KMS-11 (cell line): ENCODE measurements around the gene OR10T2.

Experiments
- H2AFZ ChIP-seq: fragments of 200-600 bp; sonication (generic); 2 replicates; pipeline ENCODE4 v1.6.1; 2016; ENCODE audit warnings: antibody characterized with exemption, mixed run types, low read depth
- H3K27ac ChIP-seq: fragments of 200-600 bp; sonication (generic); 2 replicates; pipeline ENCODE4 v1.6.1; 2016; ENCODE audit warnings: mild to moderate bottlenecking, mixed run types
- H3K27me3 ChIP-seq: fragments of 200-600 bp; sonication (generic); 2 replicates; pipeline ENCODE4 v1.6.1; 2017; ENCODE audit warnings: mild to moderate bottlenecking, low read depth, mixed run types, moderate library complexity; ENCODE audit not compliant: insufficient read depth
- H3K36me3 ChIP-seq: fragments of 200-600 bp; sonication (generic); 2 replicates; pipeline ENCODE4 v1.6.1; 2017; ENCODE audit warnings: mild to moderate bottlenecking, mixed run types; ENCODE audit not compliant: insufficient read depth
- H3K4me1 ChIP-seq: fragments of 200-600 bp; sonication (generic); 2 replicates; pipeline ENCODE4 v1.6.1; 2016; ENCODE audit warnings: mild to moderate bottlenecking, low read depth, mixed run types; ENCODE audit not compliant: poor library complexity, severe bottlenecking
- H3K4me2 ChIP-seq: fragments of 200-600 bp; sonication (generic); 2 replicates; pipeline ENCODE4 v1.7.0; 2016; ENCODE audit warnings: mild to moderate bottlenecking, mixed run types
- H3K4me3 ChIP-seq: fragments of 200-600 bp; sonication (generic); IDR thresholded peaks from 2 replicates; pipeline ENCODE4 v1.6.1; 2017; ENCODE audit warnings: low read depth, low read length, mixed read lengths; ENCODE audit not compliant: insufficient read depth
- H3K79me2 ChIP-seq: fragments of 200-600 bp; sonication (generic); 2 replicates; pipeline ENCODE4 v1.6.1; 2016; ENCODE audit warnings: low read depth, mixed run types; ENCODE audit not compliant: insufficient read depth
- H3K9ac ChIP-seq: fragments of 200-600 bp; sonication (generic); 2 replicates; pipeline ENCODE4 v1.6.1; 2016; ENCODE audit warnings: mild to moderate bottlenecking, mixed run types
- H4K20me1 ChIP-seq: fragments of 200-600 bp; sonication (generic); 2 replicates; pipeline ENCODE4 v1.6.1; 2016; ENCODE audit warnings: mild to moderate bottlenecking, mixed run types; ENCODE audit not compliant: insufficient read depth
- CTCF ChIP-seq: fragments of 200-600 bp; sonication (generic); conservative IDR thresholded peaks from 2 replicates; pipeline ENCODE4 v1.6.1; 2017; ENCODE audit warnings: low read depth, mild to moderate bottlenecking, antibody characterized with exemption, low read length, moderate library complexity, mixed read lengths

The OR10T2 gene

GRCh38 chr1:158362941-158363340 lies 36.3 kb downstream of the OR10T2 start:
- no peaks in the 10 kb centered on the region for H3K36me3 ChIP-seq
- no peaks in the 10 kb centered on the region for H3K79me2 ChIP-seq
- no peak for TF ChIP-seq CTCF
- H2AFZ ChIP-seq = no peak overlapping the region
- H4K20me1 ChIP-seq = no peaks in the 10 kb centered on the region
- H3K27ac ChIP-seq = no peak overlapping the region
- no peaks in the 10 kb centered on the region for H3K27me3 ChIP-seq
- no peak overlapping the region for H3K4me3 ChIP-seq
- H3K4me1 ChIP-seq = no peaks in the 10 kb centered on the region
- H3K9ac ChIP-seq = no peak overlapping the region
- H3K4me2 ChIP-seq = no peak overlapping the region

GRCh38 chr1:158362482-158362881 lies 36.8 kb downstream of the OR10T2 start:
- no peaks in the 10 kb centered on the region for H3K36me3 ChIP-seq
- no peaks in the 10 kb centered on the region for H3K4me1 ChIP-seq
- H3K4me2 ChIP-seq = no peak overlapping the region
- TF ChIP-seq CTCF = no peak
- no peak overlapping the region for H3K4me3 ChIP-seq
- H3K9ac ChIP-seq = no peak overlapping the region
- H3K79me2 ChIP-seq = no peaks in the 10 kb centered on the region
- no peaks in the 10 kb centered on the region for H3K27me3 ChIP-seq
- H4K20me1 ChIP-seq = no peaks in the 10 kb centered on the region
- H2AFZ ChIP-seq = no peak overlapping the region
- H3K27ac ChIP-seq = no peak overlapping the region

GRCh38 chr1:158357441-158357840 lies 41.8 kb downstream of the OR10T2 start:
- H3K79me2 ChIP-seq = no peaks in the 10 kb centered on the region
- no peaks in the 10 kb centered on the region for H3K36me3 ChIP-seq
- H3K4me2 ChIP-seq = no peak overlapping the region
- H3K9ac ChIP-seq = no peak overlapping the region
- H3K27me3 ChIP-seq = no peaks in the 10 kb centered on the region
- no peak for TF ChIP-seq CTCF
- H3K27ac ChIP-seq = no peak overlapping the region
- no peaks in the 10 kb centered on the region for H3K4me1 ChIP-seq
- no peaks in the 10 kb centered on the region for H4K20me1 ChIP-seq
- H2AFZ ChIP-seq = no peak overlapping the region
- no peak overlapping the region for H3K4me3 ChIP-seq

- Histone ChIP-seq H2AFZ (no peak overlapping the region), H4K20me1 (no peaks in the 10 kb centered on the region), H3K4me3 (no peak overlapping the region), H3K27ac (no peak overlapping the region), H3K9ac (no peak overlapping the region), H3K36me3 (no peaks in the 10 kb centered on the region), H3K27me3 (no peaks in the 10 kb centered on the region), H3K4me1 (no peaks in the 10 kb centered on the region), H3K4me2 (no peak overlapping the region), H3K79me2 (no peaks in the 10 kb centered on the region)
- no peak for TF ChIP-seq CTCF
Measured at GRCh38 chr1:158356616-158357015, 42.6 kb downstream of the OR10T2 start.

GRCh38 chr1:158355773-158356285 lies 43.4 kb downstream of the OR10T2 start:
- H4K20me1 ChIP-seq = no peaks in the 10 kb centered on the region
- no peaks in the 10 kb centered on the region for H3K79me2 ChIP-seq
- H3K4me1 ChIP-seq = no peaks in the 10 kb centered on the region
- H3K9ac ChIP-seq = no peak overlapping the region
- no peaks in the 10 kb centered on the region for H3K27me3 ChIP-seq
- H3K4me2 ChIP-seq = no peak overlapping the region
- no peak overlapping the region for H3K27ac ChIP-seq
- H3K36me3 ChIP-seq = no peaks in the 10 kb centered on the region
- H3K4me3 ChIP-seq = no peak overlapping the region
- no peak for TF ChIP-seq CTCF
- H2AFZ ChIP-seq = no peak overlapping the region
